Activated CD8-positive, alpha-beta memory T cell treated with anti-CD3 and anti-CD28 coated beads, Interleukin-2, amount 50 U/mL, for 1 hour (primary cell): ENCODE measurements around the gene TRIO.

Experiments
- DNase-seq: peaks from one replicate; pipeline ENCODE4 v3.0.0-alpha.2; 2020; ENCODE audit errors: extremely low read depth

TRIO gene

DNA sequence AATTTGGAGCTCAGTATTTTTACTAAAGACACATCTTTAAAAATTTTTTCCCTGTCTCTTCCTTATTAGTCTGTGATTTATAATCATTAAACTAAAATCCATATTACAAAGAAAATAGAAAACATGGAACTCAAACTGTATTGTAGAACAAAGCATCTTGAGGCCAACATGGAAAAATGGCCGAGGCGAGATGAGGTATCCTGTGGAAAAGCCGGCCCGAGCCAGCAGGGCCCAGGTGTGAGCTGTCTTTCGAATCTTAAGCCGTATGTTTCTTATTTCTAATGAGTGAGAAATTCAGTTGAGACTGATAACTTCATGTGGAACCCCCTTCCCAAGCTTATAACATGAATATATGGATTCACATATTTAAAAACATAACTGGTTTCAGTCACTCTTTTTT, 268.1 kb downstream of the TRIO start:
- DNase-seq = no peak

- peak; percentile 33 for DNase-seq
Observed at GRCh38 chr5:14413331-14413750, 270.2 kb downstream of the TRIO start.

DNA sequence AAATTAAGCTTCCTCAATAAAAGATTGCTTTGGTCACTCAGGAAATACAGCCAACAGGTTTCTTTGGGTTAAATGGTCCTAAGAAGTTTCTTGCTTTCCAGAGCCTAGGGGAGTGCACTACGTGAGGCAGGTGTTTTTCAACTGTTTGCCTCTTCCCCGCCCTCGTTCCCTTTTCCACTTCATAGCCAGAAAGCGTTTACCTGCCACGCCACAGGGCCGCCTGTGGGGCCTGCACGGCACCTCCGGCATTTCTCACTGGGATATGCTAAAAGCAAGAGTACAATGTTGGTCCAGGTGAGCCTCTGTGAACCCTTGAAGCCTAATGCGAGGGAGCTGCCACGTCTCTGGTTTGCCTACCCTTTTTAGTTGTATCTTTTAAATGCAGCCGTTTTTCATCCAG, 270.9 kb downstream of the TRIO start:
- no peak for DNase-seq

DNA sequence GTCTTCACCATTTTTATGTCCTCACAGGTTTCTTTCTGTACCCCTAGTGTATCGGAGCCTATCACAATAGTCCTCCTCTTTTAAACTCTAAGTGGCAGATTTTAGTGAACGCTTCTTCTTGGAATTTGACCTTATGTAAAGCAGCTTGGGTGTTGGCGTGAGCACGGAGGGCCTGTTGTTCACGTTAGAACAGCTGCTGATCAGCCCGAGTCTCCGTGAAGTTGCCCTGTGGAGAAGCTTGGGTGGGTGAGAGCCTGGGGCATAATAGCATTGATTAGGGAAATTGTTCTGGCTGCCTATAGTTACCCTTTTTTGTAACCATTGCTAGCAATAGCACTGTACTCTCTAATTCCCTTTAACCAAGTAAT, 271.5 kb downstream of the TRIO start:
- DNase-seq = no peak

DNA sequence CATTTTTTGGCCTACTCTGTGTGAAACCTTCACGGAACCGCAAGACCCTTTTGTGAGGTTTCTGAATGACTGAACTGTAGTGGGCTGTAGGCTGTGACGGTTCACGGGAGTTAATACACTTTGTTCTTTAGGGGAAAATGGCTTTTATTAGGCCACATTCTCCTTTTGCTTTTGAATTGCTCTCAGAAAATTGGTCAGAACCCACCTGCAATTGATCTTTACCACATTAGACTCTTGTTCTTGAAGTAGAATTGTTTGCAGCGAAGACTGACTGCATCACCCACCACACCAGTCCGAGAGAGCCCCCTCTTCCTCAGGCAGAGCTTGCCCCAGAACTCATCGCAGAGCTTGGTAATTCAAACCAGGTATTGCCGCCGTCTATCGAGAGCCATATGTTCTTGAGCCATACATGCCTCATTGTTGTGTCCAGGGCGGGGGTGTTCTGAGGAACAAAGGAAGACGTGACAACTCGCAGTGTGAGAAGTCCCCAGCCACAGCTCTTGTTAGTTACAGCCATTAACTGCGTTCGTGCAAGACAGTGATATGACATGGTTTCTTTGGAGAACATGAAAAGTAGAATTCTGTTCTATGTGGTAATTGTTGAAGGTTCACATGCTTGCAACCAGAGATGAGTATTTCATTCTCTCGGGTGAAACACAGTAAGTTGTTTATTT, 272.0 kb downstream of the TRIO start:
- no peak for DNase-seq

- no peak for DNase-seq
Observed at GRCh38 chr5:14415698-14416074, 272.5 kb downstream of the TRIO start.

DNA sequence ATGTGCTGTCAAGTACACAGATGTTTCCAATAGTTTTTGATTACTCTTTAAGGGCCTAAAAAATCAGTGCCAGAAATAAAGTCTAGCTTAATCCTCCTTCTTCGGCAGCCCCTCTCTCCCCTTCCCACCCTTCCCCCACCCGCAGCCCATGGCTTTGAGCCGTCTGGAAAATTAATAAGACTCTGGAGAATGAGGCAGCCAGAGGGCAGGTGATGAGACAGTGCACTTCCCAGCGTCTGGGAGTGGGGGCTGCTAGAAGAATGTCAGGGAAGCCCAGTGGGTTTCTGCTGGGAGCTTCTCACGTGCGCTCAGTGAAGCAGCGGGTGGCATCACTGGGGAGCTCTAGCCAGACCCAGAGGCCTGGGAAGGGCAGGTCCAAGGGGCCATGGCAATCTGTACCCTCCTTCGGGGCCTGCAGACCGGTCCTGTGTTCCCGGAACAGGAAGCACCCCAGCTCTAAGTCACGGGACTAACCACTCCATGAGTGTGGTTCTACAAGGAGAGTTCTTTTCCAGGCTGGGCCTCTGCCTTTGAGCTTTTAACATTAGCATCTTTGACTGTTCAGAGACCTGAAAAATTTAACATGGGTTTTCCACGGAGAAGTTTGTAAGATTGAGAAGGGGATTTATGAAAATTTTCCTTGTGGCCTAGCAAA, 273.6 kb downstream of the TRIO start:
- DNase-seq = no peak

DNA sequence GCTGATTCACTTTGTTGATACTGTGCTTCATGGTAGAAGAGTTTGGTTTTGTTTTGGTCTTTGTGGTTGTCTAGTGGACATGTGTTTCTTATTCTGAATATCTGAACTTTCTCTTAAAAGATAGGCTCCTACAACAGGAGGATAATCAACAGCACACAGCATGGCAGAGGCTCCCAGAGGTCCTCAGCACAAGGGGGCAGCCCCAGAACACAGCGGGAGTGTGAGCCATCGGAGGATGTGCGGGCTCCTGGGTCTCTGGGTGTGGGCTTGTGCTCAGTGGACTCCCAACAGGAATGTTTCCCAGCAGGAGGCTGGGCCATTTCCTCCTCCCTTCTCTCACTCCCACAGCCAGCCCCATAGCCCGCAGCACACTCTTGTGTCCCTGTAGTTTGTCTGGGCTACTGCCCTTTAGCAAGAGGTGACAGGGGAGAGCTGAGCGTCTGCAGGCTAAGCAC, 274.2 kb downstream of the TRIO start:
- no peak for DNase-seq

- no peak for DNase-seq
Observed at GRCh38 chr5:14417792-14418765, 274.9 kb downstream of the TRIO start.

GRCh38 chr5:14419686-14420085, 276.5 kb downstream of the TRIO start:
- DNase-seq = no peak

- no peak for DNase-seq
Observed at GRCh38 chr5:14420101-14420811, 277.1 kb downstream of the TRIO start.

GRCh38 chr5:14421851-14422250, 278.7 kb downstream of the TRIO start:
- no peak for DNase-seq

GRCh38 chr5:14424011-14424685, 281.0 kb downstream of the TRIO start:
- DNase-seq = no peak

DNA sequence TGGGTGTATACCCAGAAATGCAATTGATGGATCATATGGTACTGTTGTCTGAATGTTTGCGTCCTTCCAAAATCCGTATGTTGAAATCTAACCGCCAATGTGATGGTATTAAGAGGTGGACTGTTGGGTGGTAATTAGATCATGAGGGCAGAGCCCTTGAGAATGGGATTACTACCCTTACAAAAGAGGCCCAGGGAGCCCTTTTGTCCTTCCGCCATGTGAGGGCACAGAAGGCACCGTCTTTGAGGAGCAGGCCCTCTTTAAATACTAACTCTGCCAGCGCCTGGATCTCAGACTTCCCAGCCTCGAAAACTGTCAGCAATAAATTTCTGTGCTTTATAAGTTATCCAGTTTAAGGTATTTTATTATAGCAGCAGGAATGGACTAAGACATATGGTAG, 282.4 kb downstream of the TRIO start:
- no peak for DNase-seq

DNA sequence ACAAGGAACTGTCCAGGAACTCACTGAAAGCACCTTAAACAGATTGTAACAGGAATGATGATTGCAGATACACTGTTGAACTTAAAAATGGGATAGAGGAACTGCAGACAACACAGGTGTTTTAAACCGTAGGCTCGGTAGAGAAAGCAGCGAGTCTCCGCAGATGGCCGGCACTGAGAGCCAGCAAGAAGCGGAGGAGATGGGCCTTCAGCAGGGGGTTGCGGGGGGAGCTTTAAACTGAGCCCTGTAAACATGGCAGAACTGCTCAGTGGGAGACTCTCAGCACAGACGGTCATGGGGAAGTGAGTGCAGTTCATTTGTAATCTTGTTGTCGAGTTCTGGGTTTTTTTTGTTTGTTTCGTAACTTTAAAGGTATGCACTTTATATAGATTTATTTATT, 283.4 kb downstream of the TRIO start:
- DNase-seq = no peak

DNA sequence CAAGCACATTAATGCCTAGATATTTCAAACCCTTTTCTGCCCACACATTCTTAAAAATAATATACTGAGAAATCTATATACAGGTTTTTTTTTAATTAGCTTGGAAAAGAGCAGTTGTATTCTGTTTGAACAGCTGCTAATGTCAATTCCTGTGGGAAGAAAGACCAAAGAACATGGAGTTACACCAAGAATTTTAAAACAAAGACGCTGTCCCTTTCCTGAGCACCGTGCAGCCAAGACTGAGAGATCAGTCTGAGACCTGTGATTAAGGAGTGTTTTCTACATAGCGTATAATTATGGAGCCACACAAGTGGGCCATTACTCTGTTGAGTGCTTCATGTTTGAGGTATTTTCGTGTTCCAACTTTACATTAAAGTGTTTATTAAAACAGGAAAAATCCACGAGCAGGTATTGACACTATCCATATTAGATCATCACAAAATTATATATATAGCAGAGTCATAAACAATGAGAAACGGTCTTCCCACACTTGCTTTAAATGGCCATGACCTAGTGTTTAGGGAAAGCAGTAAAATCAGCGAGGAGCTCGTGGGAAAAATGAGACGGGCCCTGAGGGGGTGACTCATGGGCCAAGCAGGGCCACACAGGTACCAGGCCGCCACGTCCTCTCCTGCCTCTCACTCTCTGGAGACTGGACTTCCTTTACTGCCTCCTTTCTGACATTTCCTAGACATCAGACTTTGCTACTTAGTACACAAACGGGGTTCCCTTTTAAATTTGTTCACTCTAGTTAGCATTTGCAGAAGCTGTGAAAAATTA, 285.4 kb downstream of the TRIO start:
- DNase-seq = no peak

DNA sequence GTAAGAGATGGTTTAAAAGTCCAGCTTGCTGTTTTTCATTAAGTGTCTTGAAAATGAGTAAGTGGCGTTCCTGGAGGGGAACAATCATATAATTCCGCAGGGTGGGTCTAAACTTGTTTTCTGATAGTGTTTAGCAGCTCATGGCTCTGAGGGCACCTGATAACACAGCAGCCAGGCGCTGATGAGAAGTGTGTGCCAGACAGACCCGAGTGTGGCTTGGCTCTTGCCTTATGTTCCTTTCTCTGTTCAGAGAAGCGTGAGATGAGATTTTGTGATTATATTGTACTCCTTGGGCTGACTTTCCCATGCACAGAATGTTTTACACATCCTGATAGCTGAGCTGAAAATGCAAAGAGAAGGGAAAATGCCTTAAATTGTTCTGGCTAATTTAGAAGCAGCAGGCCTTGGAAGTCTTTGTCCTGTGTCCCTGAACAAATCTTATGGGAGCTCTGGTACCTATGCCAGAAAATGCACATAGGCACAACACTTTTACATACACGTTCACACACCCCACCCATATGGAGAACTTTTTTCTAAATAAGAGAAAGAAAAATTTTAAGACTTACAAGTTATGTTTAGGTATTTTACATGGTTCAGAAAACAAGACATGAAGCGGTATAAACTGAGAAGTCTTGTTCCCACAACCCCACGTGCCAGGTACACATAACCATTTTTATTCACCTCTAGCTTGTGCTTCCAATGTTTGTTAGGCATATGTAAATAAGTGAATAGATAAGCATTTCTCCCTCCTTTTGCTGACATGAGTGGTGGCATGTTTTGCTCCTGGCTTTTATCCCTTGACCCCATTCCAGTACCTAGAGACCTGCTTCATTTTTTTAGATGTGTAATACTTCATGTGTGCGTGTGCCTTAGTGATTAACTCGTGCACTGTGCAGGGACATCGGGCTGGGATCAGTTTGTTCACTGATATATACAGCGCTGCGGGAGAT, 286.2 kb downstream of the TRIO start:
- DNase-seq = no peak

DNA sequence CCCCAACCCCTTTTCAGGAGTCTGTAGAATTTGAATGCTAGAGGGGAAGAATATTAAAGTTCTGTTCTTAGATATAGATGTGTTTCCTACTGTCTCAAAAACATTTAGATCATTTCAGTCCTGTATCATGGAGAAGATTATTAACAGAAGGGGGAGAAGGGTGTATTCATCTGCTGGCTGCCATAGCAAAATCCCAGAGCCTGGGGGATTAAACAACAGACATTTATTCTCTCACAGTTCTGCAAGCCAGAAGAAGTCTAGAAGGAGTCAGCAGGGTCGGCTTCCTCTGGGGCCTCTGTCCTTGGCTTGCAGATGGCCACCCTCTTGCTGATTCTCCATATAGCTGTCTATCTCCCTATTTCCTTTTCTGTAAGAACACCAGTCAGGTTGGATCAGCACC, 288.4 kb downstream of the TRIO start:
- DNase-seq = no peak

DNA sequence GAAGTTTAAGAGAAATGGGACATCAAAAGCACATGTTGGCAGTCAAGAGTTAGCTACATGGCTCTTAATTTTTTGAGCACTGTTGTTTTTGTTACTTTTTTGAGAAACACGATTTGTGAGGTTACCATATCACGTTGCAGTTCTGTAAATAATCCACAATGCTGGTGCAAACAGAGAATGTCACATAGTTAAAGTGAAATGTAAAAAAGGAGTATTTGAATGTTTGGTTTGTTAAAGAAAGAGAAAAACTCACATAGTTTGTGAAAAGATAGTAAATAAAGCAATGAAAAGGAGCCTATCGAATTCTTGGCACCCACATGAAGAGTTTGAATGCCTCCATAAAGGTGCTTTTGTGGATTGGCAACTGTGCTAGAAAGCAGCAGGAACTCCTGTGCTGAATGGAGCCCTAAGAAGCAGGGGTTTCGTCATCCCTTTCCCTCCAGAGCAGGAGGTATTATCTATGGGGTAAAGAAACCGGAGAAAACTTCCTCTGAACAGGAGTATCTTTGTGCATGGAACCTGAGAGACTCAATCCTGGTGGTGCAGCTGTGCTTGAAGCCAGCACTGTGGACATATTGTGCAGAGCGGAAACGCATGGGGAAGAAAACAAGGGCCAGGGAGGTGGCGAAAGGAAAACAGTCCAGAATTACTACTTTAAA, 289.9 kb downstream of the TRIO start:
- DNase-seq = no peak
